K562 (cell line): ENCODE results near the gene IL17REL. TPM values are rescaled to one million over a fixed set of nuclear protein-coding genes. Genes with fewer than 3 reads are reported as not detected.

Source experiments
- ATAC-seq: fragments of 200-7000 bp; cut with Tn5 transposase; 3 replicates; pipeline ENCODE4 v1.9.1; 2020; ENCODE audit warnings: moderate library complexity
- BruUV-seq: library from RNA; stranded (reverse); fragments of 400-500 nt; replicated peaks from 2 replicates; lab custom pipeline; 2021; lab: Mats Ljungman, UMichigan
- CTCF ChIA-PET: fragments of 300-600 bp; formaldehyde crosslinking; extraction: SDS; loops from one replicate; lab custom pipeline; 2021; ENCODE audit warnings: low intra/inter-chr PET ratio; lab: Yijun Ruan, JAX
- POLR2A ChIA-PET: fragments of 300-600, 350-650 bp; sonication (Branson Sonifier 250); formaldehyde crosslinking; extraction: SDS; loops from one replicate; lab custom pipeline; 2021; ENCODE audit warnings: antibody characterized with exemption, inconsistent platforms; lab: Yijun Ruan, JAX
- DNase-seq, 4 experiments: peaks; one replicate each; pipeline versions ENCODE4 v3.0.0 to v3.0.0-alpha.2; 2011 to 2018; ENCODE audit warnings: low spot score in 3 of 4, mixed read lengths in 3 of 4; ENCODE audit errors: extremely low read depth in 1 of 4
- FAIRE-seq: peaks from 2 replicates; lab custom pipeline; 2011; peaks lifted over from hg19 to GRCh38; lab: Jason Lieb, UNC
- H2AFZ ChIP-seq: 2 replicates; pipeline ENCODE4 v1.6.0; 2011; ENCODE audit warnings: low read depth, low read length, control low read depth, inconsistent platforms
- H3K27ac ChIP-seq: fragments of 200-600 bp; 3 replicates; pipeline ENCODE4 v1.8.0; 2011; ENCODE audit warnings: low read depth, mild to moderate bottlenecking, control low read depth, inconsistent platforms, low read length, moderate library complexity, mixed read lengths; ENCODE audit errors: extremely low read depth
- H3K27me3 ChIP-seq, 2 experiments: fragments of 300-600 bp in 1 of 2; 2 replicates in 1 of 2; 3 replicates in 1 of 2; pipeline versions ENCODE4 v1.6.0 to v1.8.0; 2011; ENCODE audit warnings: inconsistent platforms in 2 of 2, low read length in 2 of 2, mild to moderate bottlenecking in 1 of 2, mixed read lengths in 1 of 2, moderate library complexity in 1 of 2; ENCODE audit not compliant: control insufficient read depth in 2 of 2, insufficient read depth in 2 of 2
- H3K36me3 ChIP-seq: fragments of 300-600 bp; 3 replicates; pipeline ENCODE4 v1.8.0; 2011; ENCODE audit warnings: mild to moderate bottlenecking, low read length, inconsistent platforms; ENCODE audit not compliant: control insufficient read depth, insufficient read depth
- H3K4me1 ChIP-seq, 2 experiments: fragments of 200-600 bp in 1 of 2; replicated peaks in 1 of 2; 2 replicates in 1 of 2; 3 replicates in 1 of 2; pipeline versions ENCODE4 v1.5.1 to v1.8.0; 2011; ENCODE audit warnings: inconsistent platforms in 2 of 2, low read length in 2 of 2, mild to moderate bottlenecking in 1 of 2, mixed read lengths in 1 of 2, moderate library complexity in 1 of 2; ENCODE audit not compliant: control insufficient read depth in 2 of 2, insufficient read depth in 2 of 2
- H3K4me2 ChIP-seq: 2 replicates; pipeline ENCODE4 v1.6.1; 2011; ENCODE audit warnings: low read length, control low read depth, inconsistent platforms, mixed read lengths; ENCODE audit not compliant: insufficient read depth
- H3K4me3 ChIP-seq: fragments of 200-600 bp; sonication (generic), shearing (Covaris generic); 2 replicates; pipeline ENCODE4 v1.5.1; 2016; ENCODE audit warnings: control low read depth, inconsistent platforms
- H3K79me2 ChIP-seq: fragments of 200-600 bp; 3 replicates; pipeline ENCODE4 v1.8.0; 2011; ENCODE audit warnings: low read length, inconsistent platforms; ENCODE audit not compliant: control insufficient read depth, insufficient read depth
- H3K9ac ChIP-seq, 2 experiments: 2 replicates each; pipeline versions ENCODE4 v1.6.0 to v1.6.1; 2011; ENCODE audit warnings: low read depth in 2 of 2, low read length in 2 of 2, control low read depth in 1 of 2, inconsistent platforms in 1 of 2, mild to moderate bottlenecking in 1 of 2, mixed read lengths in 1 of 2; ENCODE audit not compliant: insufficient read depth in 1 of 2
- H3K9me1 ChIP-seq: one replicate; pipeline ENCODE4 v1.6.0; 2011; ENCODE audit warnings: inconsistent platforms, mild to moderate bottlenecking, low read length, moderate library complexity; ENCODE audit not compliant: control insufficient read depth, insufficient read depth
- H3K9me3 ChIP-seq: replicated peaks from 2 replicates; pipeline ENCODE4 v1.5.1; 2011; ENCODE audit warnings: low read depth, low read length, inconsistent platforms; ENCODE audit not compliant: control insufficient read depth, insufficient read depth
- H4K20me1 ChIP-seq: replicated peaks from 2 replicates; pipeline ENCODE4 v1.6.1; 2011; ENCODE audit warnings: low read length, inconsistent platforms, mixed read lengths; ENCODE audit not compliant: control insufficient read depth, insufficient read depth
- KHSRP ChIP-seq: fragments of 450-650 bp; IDR thresholded peaks from 2 replicates; pipeline ENCODE4 v1.6.1; 2017
- POLR2G ChIP-seq: fragments of 200-400 bp; formaldehyde crosslinking; IDR thresholded peaks from 2 replicates; pipeline ENCODE4 v1.6.1; 2017; ENCODE audit warnings: low read depth, mild to moderate bottlenecking, antibody characterized with exemption, low read length, moderate library complexity
- RBFOX2 ChIP-seq: fragments of 200-400 bp; formaldehyde crosslinking; IDR thresholded peaks from 2 replicates; pipeline ENCODE4 v1.6.1; 2017; ENCODE audit warnings: low read depth, mild to moderate bottlenecking, low read length, moderate library complexity
- RBM22 ChIP-seq: fragments of 200-400 bp; formaldehyde crosslinking; IDR thresholded peaks from 2 replicates; pipeline ENCODE4 v1.6.1; 2018; ENCODE audit warnings: low read length, low read depth; ENCODE audit not compliant: poor library complexity, severe bottlenecking
- WGBS: fragments of 100-300 bp; shearing (Covaris generic); methylation state at CpG from one replicate; pipeline ENCODE4 v1.1.6; 2016; ENCODE audit warnings: low coverage, mixed read lengths; ENCODE audit not compliant: insufficient coverage; ENCODE audit errors: missing lambda C conversion rate; 5-methylcytosine and 5-hydroxymethylcytosine counted together
- in situ Hi-C: fragments of 300-500 bp; cut with MboI; formaldehyde crosslinking; loops from 4 replicates; pipeline ENCODE4 v1.15.0; 2018; ENCODE audit warnings: inconsistent platforms, mixed read lengths
- intact Hi-C: fragments of 100-400 bp; cut with micrococcal nuclease; formaldehyde crosslinking; loops from 2 replicates; pipeline ENCODE4 v1.14.2; 2022
- polyA plus RNA-seq, 8 experiments: library from polyadenylated mRNA; depleted of rRNA in 4 of 8; stranded (reverse) in 5 of 8; unstranded in 3 of 8; fragments of >200 nt; fragmentation: Nextera tagmentation in 2 of 8; fragmentation: Illumina TruSeq in 1 of 8; extraction: Ambion mirVana in 2 of 8; extraction: Trizol in 1 of 8; gene quantifications; 2 replicates each; pipeline versions ENCODE4 v1.2.1 to v1.2.3, GENCODE V29; 2011 to 2014; ENCODE audit warnings: inconsistent platforms in 1 of 8, missing spikeins in 1 of 8
- total RNA-seq, 7 experiments: library from RNA; depleted of rRNA in 6 of 7; stranded (reverse); fragments of >200 nt in 6 of 7; fragmentation: Illumina TruSeq in 2 of 7; extraction: Trizol in 2 of 7; gene quantifications; 2 replicates each; pipeline versions ENCODE4 v1.2.1 to v1.2.3, GENCODE V29; 2011 to 2021; ENCODE audit warnings: low replicate concordance in 1 of 7
- TF ChIP-seq, protein P1 (sequence below): sonication (generic); formaldehyde crosslinking; IDR thresholded peaks from 2 replicates; pipeline ENCODE4 v1.8.1; 2023; ENCODE audit warnings: missing genetic modification reagents, mild to moderate bottlenecking, borderline replicate concordance

The IL17REL gene
- total and polyA plus RNA-seq, 9 of the 15 experiments (the other 6 are each of a cell fraction or from before 2014, with no cell fraction given), result 0.05 to 0.42 (median 0.11) TPM; not detected in 4

DNA sequence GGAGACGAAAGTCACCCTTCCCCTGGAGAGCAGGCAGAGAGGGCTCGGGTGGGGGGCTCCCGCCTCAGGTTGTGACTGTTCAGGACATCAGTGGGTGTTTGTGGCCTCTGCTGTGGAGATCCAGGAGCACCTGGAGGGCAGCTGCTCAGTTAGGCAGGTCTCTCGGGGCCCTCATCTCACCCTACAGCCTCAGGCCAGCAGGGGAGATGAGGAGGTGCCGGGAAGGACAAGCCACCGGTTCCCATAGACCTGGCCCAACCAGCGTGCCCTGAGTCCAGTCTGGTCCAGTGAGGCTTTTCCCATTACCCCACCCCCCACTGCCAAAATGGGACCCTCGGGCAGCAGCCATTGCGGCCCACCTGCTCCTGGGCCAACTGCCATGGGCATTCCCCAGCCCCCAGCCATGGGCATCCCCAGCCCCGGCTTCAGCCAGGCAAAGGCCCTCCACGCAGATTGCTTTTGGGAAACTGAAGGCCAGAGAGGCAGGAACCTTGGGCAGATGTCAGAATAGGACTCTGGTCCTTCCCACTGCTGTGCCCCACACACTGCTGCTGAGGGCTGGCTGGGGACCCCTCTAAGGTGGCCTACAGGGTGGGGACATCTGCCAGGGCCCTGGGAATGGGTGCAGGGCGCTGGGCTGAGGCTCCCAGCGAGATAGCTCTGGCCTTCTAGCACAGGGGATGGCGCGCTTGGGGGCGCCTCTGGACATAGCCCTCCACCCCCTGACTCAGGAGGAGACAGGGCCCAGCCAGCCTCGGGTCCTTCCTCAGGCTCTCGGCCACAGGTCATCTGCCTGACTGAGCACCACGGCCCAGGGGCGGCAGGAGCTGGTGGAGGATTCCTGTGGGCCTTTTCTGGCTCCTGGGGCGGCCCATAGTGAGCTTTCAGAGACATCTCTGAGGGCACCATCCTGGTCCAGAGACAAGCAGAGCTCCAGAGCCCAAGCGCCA, 47.2 kb downstream of the IL17REL start:
- H3K4me2 ChIP-seq, result no peak overlapping the region
- intact Hi-C loops, result no loop called here
- CTCF ChIA-PET, result no interaction called here
- H3K9me1 ChIP-seq, result peaks cover 4% of the 10 kb centered on the region
- no TSS peak for BruUV-seq
- no peaks in the 10 kb centered on the region for H3K27me3 ChIP-seq
- POLR2A ChIA-PET, result interaction anchor here (0.6 to 2.2 kb wide), 4 partner anchors 10 to 532 kb away, joined by 3 to 9 read pairs (median 3); no protein-coding TSS in a partner anchor
- no peak for FAIRE-seq
- peaks cover 22 to 90% of the 10 kb centered on the region in 2 experiments for H3K4me1 ChIP-seq
- in situ Hi-C loops, result no loop called here
- ATAC-seq, result no peak
- peaks cover 15% of the 10 kb centered on the region for H4K20me1 ChIP-seq
- H2AFZ ChIP-seq, result no peak overlapping the region
- peaks cover 34% of the 10 kb centered on the region; the same call in 1 of the 3 replicates for H3K36me3 ChIP-seq
- H3K27ac ChIP-seq, result no peak overlapping the region
- H3K4me3 ChIP-seq, result no peak overlapping the region
- no peaks in the 10 kb centered on the region for H3K9me3 ChIP-seq
- H3K9ac ChIP-seq, result peak overlapping the region in 1 of 2 experiments; percentile 68; a peak in 2 of 4 replicates
- TF ChIP-seq RBFOX2 (peak; percentile 69), RBM22 (peak; percentile 64), KHSRP (no peak), POLR2G (peak; percentile 67)
- TF ChIP-seq, protein P1, sequence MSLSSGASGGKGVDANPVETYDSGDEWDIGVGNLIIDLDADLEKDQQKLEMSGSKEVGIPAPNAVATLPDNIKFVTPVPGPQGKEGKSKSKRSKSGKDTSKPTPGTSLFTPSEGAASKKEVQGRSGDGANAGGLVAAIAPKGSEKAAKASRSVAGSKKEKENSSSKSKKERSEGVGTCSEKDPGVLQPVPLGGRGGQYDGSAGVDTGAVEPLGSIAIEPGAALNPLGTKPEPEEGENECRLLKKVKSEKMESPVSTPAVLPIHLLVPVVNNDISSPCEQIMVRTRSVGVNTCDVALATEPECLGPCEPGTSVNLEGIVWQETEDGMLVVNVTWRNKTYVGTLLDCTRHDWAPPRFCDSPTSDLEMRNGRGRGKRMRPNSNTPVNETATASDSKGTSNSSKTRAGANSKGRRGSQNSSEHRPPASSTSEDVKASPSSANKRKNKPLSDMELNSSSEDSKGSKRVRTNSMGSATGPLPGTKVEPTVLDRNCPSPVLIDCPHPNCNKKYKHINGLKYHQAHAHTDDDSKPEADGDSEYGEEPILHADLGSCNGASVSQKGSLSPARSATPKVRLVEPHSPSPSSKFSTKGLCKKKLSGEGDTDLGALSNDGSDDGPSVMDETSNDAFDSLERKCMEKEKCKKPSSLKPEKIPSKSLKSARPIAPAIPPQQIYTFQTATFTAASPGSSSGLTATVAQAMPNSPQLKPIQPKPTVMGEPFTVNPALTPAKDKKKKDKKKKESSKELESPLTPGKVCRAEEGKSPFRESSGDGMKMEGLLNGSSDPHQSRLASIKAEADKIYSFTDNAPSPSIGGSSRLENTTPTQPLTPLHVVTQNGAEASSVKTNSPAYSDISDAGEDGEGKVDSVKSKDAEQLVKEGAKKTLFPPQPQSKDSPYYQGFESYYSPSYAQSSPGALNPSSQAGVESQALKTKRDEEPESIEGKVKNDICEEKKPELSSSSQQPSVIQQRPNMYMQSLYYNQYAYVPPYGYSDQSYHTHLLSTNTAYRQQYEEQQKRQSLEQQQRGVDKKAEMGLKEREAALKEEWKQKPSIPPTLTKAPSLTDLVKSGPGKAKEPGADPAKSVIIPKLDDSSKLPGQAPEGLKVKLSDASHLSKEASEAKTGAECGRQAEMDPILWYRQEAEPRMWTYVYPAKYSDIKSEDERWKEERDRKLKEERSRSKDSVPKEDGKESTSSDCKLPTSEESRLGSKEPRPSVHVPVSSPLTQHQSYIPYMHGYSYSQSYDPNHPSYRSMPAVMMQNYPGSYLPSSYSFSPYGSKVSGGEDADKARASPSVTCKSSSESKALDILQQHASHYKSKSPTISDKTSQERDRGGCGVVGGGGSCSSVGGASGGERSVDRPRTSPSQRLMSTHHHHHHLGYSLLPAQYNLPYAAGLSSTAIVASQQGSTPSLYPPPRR, result no peak
- 85% methylated on average over 11 of the region's 22 CpGs for WGBS
- H3K79me2 ChIP-seq, result peaks cover 36% of the 10 kb centered on the region
- no peak for DNase-seq
